GM19372 (cell line): ENCODE results near the gene TTC4.
"Not testable (repeated sequence)": the region's sequence is repeated elsewhere in the genome, so short reads cannot be mapped to it uniquely, and the experiment has no call there.

ENCODE experiments used
- ATAC-seq: cut with Tn5 transposase; IDR thresholded peaks from one replicate; pipeline ENCODE4 v1.9.1; 2021; ENCODE audit warnings: mild to moderate bottlenecking, low read depth, moderate library complexity; ENCODE audit not compliant: unreplicated experiment

Gene TTC4

DNA sequence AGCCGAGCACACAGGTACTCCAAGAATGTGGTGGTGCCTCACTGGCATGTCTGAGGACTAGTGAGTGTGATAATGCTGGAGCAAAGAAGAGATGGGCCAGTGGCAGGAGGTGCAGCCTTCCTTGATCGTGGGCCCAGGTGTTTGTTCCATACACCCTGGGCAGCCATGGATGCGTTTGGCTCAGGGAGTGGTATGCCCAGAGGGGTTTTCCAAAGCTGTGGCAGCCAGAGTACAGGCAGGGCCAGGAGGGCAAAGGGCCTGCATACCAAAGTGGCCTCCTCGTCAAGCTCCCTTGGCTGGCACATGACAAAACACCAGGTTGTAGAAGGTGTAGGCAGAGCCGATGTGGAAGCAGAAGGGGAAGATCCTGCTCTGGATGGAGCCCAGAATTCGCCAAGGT lies 29.6 kb downstream of the TTC4 start:
- ATAC-seq = no peak

DNA sequence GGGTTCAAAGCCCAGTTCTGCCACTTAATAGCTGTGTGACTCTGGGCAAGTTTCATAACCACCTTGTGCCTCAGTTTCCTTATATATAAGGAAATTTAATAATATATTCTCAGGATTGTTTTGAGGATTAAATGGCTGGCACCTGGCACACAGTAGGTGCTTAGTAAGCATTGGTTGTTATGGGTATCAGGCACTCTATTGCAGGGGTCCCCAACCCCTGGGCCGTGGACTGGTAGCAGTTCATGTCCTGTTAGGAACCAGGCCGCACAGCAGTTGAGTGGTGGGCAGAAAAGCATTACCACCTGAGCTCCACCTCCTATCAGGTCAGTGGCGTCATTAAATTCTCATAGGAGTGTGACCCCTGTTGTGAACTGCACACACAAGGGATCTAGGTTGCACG lies 30.2 kb downstream of the TTC4 start:
- no peak for ATAC-seq

DNA sequence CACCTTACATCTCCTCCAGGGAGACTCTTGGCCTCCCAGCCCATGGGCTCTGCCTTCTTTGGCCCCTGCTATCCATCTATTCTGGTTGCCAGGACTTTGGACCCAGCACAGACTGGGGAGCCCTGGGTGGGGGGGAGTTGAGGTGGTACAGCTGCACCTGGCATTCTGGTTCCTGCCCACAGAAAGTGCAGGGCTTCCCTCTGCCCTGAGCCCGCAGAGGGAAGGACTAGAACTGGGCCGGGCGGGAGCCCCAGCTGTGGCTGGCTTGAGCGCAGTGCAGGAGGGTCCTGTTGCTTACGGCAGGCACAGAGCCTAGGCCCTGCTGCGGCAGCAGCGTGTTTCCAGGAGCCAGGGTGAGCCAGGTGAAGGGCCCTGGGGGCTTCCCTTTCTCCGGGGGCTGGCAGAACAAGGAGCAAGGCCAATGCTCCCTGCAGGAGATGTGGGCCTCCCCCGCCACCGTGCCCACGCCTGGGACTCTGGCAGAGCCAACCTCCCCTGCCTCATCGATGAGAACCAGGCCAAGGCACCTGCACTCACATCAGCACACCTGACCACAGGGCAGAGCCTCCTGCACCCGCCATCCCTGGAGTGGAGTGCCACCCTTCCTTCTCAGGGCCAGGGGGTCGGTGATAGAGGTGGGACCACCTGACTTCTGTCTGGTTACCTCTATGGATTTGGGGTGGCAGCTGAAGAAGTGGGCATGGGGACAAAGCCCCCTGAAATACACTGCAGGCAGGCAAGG lies 32.6 kb downstream of the TTC4 start:
- ATAC-seq = no peak

DNA sequence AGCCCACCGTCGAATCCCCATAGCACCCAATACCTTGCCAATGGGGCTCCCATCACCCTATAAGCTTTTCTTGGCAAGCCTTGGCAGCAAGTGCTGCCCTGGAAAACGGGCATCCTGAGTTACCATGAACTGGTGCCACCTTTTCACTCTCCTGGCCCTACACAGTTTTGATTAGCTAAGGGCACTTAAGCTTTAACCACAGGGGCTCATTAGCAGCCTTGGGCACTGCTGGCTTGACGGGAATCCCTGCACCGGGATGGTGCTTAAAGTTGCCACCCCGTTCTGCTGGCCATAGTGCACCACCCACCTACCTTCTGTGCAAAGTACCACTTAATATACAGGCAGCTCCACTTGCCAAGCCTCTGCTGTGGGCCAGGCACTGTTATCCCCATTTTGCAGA lies 34.9 kb downstream of the TTC4 start:
- ATAC-seq = no peak

DNA sequence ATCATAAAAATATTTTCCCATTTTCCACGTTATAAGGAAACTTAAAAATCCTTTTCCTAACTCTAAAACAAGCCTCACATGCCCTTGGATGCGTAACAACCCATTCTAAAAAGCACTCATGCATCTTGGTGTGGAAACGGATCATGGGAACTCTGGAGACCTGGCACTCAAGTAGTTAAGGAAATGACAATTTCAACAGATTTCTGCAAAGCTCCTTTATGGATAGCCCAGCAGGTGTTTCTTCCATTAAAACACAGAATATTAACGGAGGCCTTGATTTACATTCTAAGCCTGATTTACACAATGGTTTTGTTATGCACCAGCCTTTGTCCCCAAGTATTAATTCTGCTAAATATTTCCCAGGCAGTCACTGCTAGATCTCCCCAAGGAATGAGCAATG lies 35.8 kb downstream of the TTC4 start:
- no peak for ATAC-seq

DNA sequence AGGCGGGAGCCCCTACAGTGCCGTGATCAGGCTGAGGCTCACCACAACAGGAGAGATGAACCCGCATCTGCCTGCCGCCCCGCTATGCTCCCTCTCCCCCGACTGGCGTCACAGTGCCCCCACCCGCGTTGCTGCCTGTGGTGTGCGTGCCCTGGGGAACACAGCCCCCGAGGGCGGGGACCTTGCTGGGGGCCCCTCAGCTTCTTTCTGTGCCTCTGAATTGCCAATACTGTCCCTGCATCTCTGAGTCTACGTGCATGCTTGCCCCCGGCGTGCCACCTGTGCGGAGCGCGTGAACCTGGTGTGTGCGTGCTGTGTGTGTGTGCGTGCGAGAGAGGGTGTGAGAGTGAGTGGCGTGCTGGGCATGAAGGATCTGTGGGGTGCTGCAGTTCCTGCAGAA lies 38.4 kb downstream of the TTC4 start:
- no peak for ATAC-seq

DNA sequence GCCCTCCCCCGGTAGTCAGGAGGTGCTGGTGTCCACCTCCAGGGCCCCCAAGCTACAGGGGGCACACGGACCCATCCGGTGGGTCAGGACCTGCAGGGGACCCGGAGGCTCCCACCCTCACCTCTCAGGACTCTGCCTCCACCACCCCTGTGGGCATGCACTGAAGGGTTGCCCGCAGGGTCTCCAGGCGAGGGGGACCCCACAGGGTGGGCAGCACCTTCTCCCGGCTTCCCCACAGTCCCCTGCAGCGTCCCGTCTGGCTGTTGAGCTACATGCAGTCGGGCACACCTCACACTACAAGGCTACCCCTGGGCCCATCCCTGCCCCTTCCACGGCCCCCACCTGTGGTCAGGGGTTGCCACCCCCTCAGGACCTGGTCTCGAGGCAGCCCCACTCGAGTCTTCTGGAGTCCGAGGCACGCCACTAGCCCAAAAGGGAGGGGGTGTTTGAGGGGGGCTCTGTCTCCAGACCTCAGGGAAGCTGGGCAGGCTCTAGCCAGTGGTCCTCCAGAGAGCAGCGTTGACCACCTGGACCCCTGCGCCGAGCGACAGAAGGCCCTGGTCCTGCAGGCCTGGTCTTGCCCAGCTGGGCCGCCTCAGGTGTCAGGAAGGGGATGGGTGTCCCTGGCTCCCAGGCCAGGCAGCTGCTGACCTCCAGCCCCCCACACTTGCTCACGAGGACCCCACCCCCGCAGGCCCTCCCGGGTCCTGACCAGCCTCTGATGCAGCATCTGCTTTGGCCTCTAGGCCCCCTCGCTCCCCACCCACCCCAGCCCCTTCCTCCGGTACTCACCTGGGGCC lies 39.0 kb downstream of the TTC4 start:
- ATAC-seq = no peak

DNA sequence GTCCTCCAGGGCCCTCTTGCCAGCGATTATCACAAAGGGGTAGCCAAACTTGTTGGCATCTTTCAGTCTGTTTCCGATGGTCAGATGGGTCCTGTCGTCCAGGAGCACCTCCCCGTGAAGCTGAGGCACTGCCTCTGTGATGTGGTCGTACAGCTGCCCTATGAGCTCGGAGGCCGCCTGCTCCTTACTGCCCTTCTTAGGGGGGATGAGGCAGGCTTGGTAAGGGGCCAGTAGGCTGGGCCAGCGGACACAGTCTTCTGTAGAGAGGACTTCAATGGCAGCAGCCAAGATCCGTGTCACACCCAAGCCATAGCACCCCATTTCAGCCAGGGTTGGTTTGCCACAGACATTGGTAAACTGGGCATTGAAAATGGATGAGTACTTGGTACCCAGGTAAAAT lies 42.2 kb downstream of the TTC4 start:
- ATAC-seq = no peak

DNA sequence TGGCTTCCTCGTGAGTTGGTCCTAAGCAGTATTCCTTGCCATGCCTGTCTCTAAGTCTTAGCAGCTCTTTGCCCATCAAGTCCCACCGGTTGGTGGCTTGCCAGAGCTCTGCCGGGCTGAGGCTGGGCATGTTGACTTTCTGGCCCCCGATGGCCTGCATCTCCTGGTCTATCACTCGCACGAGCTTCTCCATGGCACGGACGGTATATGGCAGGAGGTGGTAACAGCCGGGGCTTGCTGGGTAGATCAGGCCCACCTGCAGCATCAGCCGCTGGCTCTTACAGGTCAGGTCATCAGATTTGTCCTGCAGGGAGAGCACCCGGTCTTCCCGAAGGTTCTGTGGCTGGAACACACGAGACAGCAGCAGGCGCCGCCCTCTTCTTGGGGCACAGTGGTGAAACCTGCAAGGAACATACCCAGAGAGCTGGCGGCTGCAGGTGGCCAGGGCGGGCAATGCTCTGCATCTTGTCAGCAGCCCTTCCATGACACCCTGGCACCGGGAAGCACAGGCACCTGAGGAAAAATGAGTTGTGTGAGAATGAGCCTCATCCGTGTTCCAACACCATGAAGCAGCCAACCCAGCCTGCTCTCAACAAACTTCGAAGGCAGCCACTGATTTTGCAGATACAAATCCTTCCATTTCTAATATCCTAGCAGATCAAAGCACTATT lies 43.2 kb downstream of the TTC4 start:
- no peak for ATAC-seq

DNA sequence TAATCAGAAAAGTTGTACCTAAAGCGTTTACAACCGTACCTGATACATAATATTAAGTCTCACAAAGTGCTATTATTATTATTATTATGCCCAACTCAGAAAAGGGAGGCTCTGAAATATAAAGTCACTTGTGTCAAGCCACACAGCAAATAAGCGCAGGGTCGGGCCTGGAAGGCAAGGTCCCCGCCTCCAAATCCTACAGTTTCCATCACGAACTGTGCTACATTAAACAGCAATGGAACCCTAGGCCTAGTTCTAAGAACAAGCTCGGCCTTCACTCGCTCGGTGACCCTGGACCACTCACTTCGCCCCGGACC lies 48.1 kb downstream of the TTC4 start:
- ATAC-seq = no peak

DNA sequence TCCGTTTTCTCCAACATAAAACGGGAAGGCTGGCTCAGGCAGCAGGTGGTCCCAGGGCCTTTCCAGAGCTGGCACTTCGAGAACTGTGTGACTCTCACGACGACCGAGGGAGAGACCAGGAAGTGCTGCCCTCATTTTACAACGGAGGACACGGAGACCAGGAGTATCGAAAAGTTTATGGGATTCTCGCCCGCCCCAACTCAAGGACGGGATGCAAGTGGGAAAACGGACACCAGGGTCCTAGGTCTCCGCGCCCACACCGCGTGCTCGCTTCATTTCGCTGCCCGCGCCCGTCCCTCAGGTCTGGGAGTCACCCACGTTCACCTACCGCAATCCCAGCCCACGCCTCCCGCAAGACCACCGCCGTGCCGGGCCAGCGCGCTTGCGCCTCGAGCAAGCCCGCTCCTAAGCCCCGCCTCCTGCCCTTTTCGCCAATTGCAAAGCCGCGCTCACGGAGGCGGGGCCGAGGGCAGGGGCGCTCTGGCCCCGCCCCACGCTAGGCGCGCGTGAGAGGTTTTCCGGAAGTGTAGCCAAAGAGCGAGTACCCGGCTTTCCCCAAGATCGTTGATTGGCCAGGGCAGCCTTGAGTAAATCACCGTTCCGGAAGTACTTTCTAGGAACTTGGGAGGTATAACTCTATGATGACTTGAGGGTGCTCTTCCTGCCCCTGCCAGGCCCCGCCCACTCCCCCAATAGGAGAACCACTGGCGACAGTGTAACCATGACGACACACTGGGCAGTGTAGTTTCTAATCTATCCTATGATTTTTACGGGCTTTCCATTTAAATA lies 48.7 kb downstream of the TTC4 start, which contains the start of gene PARS2:
Gene PARS2 (minus strand): TSS at position 391 of the 789 bp plus-strand sequence. CDS start 5,362 bp downstream, outside the sequence.
- ATAC-seq = peak; percentile 98

DNA sequence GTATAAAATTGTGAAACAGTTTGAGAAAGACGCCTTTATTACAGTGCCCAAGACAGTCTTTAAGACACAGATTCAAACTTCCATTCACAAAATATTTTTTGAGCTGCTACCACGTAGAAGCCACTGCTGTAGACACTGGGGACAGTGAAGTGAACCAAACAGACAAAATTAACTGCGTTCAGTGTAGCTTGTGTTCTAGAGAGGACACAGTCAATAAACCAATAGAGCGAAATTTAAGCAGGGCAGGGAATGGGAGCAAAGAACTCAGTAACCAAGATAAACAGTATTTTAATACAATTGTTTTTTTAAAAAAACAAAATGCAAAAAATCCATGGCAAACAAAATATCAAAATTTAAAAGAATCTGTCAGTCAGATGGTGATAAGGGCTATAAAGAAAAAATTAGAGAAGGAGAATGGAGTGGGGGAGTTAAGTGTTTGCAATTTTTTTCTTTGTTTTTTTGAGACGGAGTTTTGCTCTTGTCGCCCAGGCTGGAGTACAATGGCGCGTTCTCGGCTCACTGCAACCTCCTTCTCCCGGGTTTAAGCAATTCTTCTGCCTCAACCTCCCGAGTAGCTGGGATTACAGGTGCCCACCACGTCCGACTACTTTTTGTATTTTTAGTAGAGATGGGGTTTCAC lies 49.4 kb downstream of the TTC4 start:
- ATAC-seq = peak; percentile 9

DNA sequence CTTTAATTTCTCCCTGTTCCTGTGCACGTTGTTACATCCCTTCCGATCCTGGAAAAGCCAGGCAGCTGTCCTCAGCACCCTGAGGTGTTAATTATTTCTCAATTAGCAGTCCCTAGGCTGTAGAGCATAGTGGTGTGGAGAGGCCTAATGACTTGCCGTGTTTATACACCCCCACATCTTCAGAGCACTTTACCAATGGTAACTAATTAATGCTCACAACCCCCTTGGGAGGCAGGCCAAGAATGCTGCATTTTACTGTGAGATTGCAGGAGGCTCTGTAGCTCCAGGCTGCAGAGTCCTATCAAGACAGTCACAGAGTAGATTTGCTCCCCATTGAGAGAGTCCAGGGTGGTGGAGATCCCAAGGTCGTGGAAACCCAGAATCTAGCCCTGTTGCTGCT lies 51.1 kb downstream of the TTC4 start:
- ATAC-seq = no peak

DNA sequence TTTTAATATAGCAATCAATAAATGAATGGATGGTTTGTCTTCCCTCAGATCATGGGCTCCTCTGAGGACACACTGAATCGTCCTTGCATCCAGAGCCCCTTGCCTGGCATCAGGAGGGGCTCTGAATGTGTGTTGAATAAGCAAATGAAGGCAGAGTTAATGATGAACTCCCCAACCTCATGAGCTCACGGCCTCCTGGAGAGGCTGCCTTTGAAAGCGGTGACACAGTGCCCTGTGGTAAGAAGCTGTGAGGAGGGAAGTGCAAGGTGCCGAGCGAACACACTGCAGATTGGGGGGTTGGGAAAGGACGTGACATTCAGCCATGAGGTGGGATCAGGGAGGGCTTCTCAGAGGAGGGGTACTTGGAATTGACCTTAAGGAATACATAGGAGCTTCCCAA lies 51.9 kb downstream of the TTC4 start:
- ATAC-seq = no peak

DNA sequence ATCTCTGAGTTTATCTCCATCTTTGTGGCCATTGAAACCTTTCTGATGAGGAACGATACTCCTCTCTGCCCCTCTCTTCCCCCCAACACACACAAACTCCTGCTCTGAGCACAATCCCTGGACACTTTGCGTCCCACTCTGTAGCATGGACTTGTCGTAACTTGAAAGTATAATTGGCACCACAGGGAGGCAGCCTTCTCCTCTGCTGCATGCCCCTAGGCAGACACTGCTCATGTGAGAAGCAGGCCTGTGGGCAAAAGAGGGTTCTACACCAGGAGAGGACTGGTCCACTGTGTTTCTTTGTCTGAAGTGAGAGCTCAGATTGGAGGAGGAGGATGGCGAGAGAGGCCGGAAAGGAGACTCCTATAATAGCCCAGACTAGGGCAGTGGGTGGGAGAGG lies 52.4 kb downstream of the TTC4 start:
- ATAC-seq = no peak

DNA sequence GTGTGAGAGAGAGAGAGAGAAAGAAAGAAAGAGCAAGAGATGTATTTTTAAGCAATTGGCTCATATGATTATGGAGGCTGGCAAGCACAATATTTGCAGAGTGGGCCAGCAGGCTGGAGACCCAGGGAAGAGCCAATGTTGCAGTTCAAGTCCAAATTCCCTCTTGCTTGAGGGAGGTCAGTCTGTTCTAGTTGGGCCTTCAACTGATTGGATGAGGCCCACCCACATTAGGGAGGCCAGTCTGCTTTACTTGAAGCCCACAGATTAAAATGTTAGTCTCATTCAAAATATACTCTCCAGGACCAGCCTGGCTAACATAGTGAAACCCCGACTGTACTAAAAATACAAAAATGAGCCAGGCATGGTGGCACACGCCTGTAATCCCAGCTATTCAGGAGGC lies 57.3 kb downstream of the TTC4 start:
- ATAC-seq = no peak

DNA sequence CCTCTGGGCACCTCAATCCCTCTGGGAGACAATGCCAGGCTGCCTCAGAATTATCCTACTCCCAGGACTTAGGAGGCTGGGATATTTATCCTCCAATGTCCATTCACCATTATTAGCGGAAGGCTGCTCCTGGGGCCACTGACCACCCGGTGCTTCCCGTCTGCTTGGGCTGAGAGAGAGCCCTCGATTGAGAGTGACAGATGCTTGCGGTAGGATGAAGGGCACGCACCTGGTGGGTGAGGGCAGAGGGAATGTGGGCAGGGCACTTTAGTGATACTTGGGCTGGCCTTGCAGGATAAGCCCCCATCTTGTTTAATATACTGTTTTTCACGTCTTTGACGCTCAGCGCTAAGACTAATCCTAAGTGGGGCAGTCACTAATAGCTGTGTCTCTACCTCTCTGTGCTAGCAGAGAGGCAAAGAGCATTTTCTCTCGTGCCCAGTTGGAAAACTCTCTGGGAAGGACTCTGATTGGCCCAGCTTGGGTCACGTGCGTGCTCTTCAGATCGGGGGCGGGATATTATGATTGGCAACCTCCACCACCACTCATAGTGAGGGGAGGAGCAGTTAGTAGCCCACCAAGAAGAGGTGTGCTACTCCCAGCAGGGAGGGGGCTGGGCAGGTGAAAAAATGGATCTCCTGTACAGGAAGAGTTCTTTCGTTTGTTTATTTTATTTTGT lies 59.3 kb downstream of the TTC4 start:
- ATAC-seq = no peak

DNA sequence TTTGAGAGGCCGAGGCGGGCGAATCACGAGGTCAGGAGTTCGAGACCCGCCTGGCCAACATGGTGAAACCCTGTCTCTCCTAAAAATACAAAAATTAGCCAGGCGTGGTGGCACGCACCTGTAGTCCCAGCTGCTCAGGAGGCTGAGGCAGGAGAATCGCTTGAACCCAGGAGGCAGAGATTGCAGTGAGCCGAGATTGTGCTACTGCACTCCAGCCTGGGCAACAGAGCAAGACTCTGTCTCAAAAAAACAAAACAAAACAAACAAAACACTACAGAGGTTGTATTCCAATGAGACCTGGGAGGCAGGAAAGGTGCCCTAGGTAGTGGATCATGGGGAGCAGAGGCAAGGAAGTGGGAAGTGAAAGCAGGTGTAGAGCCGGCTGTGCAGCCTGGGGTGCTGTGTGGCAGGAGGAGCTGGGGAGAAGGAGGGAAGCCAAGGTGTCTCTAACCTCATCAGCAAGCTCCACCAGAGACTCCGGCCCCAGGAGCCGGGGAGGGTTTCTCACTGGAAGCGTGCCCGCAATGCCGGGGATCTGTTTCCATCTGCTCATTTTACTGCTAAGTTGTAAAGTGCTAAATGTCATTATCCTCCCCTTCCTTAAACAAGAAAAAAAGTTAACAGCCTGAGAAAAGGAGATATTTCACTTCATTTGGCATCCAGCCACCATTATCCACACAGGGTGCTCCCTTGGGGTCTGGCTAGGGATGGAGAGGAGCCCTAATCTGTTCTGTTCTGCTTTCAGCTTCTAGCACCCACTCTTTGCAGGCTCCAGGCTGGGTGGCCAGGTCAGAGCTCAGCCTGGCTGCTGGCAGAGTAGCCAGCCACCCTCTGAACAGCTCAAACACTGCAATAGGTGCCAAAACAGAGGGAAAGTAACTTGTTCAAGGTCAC lies 60.4 kb downstream of the TTC4 start:
- ATAC-seq = not testable (repeated sequence)

DNA sequence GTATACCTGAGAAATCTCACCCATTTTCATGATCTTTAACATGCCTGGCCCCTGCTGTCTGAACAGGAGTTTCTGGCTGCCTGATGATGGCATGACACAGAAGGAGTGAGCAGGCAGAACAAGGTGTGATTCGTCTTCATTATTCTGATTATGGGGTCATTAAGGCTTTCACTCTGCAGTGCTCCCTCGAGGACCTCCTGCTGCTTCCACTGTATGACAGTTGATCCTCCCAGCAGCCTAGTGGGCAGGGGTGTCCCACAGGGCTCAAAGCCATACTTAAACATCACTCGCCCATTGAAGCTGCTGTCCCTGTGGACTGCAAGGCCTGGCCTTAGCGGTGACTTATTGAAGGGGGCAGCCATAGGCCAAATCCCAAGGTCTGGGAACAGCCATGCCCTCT lies 61.4 kb downstream of the TTC4 start:
- no peak for ATAC-seq
